K562 (cell line): Measurements from ENCODE around the gene NDUFS3. TPM values are rescaled to one million over a fixed set of nuclear protein-coding genes. Genes with fewer than 3 reads are reported as not detected.

Source experiments
- AFF4 ChIP-seq: sonication (generic); formaldehyde crosslinking; IDR thresholded peaks from 2 replicates; pipeline ENCODE4 v1.8.0; 2023; ENCODE audit warnings: mild to moderate bottlenecking, missing genetic modification reagents
- EHMT2 ChIP-seq: fragments of 450-650 bp; IDR thresholded peaks from 2 replicates; pipeline ENCODE4 v1.6.1; 2018; ENCODE audit warnings: antibody characterized with exemption
- IRF2 ChIP-seq: sonication (generic); formaldehyde crosslinking; IDR thresholded peaks from 2 replicates; pipeline ENCODE4 v1.8.1; 2022; ENCODE audit warnings: mild to moderate bottlenecking, missing genetic modification reagents
- JUND ChIP-seq, 2 experiments: IDR thresholded peaks; 2 replicates in 1 of 2; 3 replicates in 1 of 2; pipeline ENCODE4 v1.6.1; 2011; ENCODE audit warnings: borderline replicate concordance in 2 of 2, low read depth in 2 of 2, low read length in 2 of 2, improper control_type of control experiment in 1 of 2, missing biosample characterization in 1 of 2, missing genetic modification characterization in 1 of 2, missing genetic modification reagents in 1 of 2
- NR2C2 ChIP-seq, 2 experiments: fragments of 200-800 bp in 1 of 2; sonication (Bioruptor generic) in 1 of 2; sonication (generic) in 1 of 2; formaldehyde crosslinking in 1 of 2; IDR thresholded peaks; 2 replicates each; pipeline versions ENCODE4 v1.6.1 to v1.8.0; 2016 to 2022; ENCODE audit warnings: mild to moderate bottlenecking in 1 of 2, missing compliant biosample characterization in 1 of 2, missing genetic modification characterization in 1 of 2, missing genetic modification reagents in 1 of 2
- PREB ChIP-seq: sonication (generic); formaldehyde crosslinking; IDR thresholded peaks from 2 replicates; pipeline ENCODE4 v1.8.1; 2023; ENCODE audit warnings: mild to moderate bottlenecking, missing genetic modification reagents
- RCOR1 ChIP-seq, 2 experiments: IDR thresholded peaks; 2 replicates each; pipeline ENCODE4 v1.6.1; 2012; ENCODE audit warnings: low read depth in 2 of 2, low read length in 2 of 2, borderline replicate concordance in 1 of 2, improper control_type of control experiment in 1 of 2
- SMARCA5 ChIP-seq: fragments of 450-650 bp; IDR thresholded peaks from 2 replicates; pipeline ENCODE4 v1.6.1; 2016
- ZNF143 ChIP-seq: sonication (generic); formaldehyde crosslinking; IDR thresholded peaks from 2 replicates; pipeline ENCODE4 v1.9.0; 2022; ENCODE audit warnings: mild to moderate bottlenecking, missing genetic modification reagents
- ZNF644 ChIP-seq: fragments of 200-800 bp; sonication (Bioruptor generic); IDR thresholded peaks from 2 replicates; pipeline ENCODE4 v1.6.1; 2016; ENCODE audit warnings: low read depth, missing genetic modification characterization, missing compliant biosample characterization
- ZNF707 ChIP-seq: fragments of 250-450 bp; sonication (Bioruptor Pico); conservative IDR thresholded peaks from 2 replicates; pipeline ENCODE4 v1.8.0; 2022; ENCODE audit warnings: inconsistent platforms, mild to moderate bottlenecking, moderate library complexity
- polyA plus RNA-seq, 8 experiments: library from polyadenylated mRNA; depleted of rRNA in 4 of 8; stranded (reverse) in 5 of 8; unstranded in 3 of 8; fragments of >200 nt; fragmentation: Nextera tagmentation in 2 of 8; fragmentation: Illumina TruSeq in 1 of 8; extraction: Ambion mirVana in 2 of 8; extraction: Trizol in 1 of 8; gene quantifications; 2 replicates each; pipeline versions ENCODE4 v1.2.1 to v1.2.3, GENCODE V29; 2011 to 2014; ENCODE audit warnings: inconsistent platforms in 1 of 8, missing spikeins in 1 of 8
- total RNA-seq, 7 experiments: library from RNA; depleted of rRNA in 6 of 7; stranded (reverse); fragments of >200 nt in 6 of 7; fragmentation: Illumina TruSeq in 2 of 7; extraction: Trizol in 2 of 7; gene quantifications; 2 replicates each; pipeline versions ENCODE4 v1.2.1 to v1.2.3, GENCODE V29; 2011 to 2021; ENCODE audit warnings: low replicate concordance in 1 of 7
- TF ChIP-seq, protein P1 (sequence below): fragments of 450-650 bp; conservative IDR thresholded peaks from 2 replicates; pipeline ENCODE4 v1.6.1; 2016; ENCODE audit warnings: missing genetic modification characterization, low read depth, mild to moderate bottlenecking, control low read depth, missing compliant biosample characterization
- TF ChIP-seq, protein P2 (sequence below): fragments of 450-650 bp; formaldehyde crosslinking; IDR thresholded peaks from 2 replicates; pipeline ENCODE4 v1.4.0; 2020; ENCODE audit warnings: mild to moderate bottlenecking, moderate library complexity

The NDUFS3 gene
- total and polyA plus RNA-seq, 9 of the 15 experiments (the other 6 are each of a cell fraction or from before 2014, with no cell fraction given): 38.7 to 341 (median 194) TPM

DNA sequence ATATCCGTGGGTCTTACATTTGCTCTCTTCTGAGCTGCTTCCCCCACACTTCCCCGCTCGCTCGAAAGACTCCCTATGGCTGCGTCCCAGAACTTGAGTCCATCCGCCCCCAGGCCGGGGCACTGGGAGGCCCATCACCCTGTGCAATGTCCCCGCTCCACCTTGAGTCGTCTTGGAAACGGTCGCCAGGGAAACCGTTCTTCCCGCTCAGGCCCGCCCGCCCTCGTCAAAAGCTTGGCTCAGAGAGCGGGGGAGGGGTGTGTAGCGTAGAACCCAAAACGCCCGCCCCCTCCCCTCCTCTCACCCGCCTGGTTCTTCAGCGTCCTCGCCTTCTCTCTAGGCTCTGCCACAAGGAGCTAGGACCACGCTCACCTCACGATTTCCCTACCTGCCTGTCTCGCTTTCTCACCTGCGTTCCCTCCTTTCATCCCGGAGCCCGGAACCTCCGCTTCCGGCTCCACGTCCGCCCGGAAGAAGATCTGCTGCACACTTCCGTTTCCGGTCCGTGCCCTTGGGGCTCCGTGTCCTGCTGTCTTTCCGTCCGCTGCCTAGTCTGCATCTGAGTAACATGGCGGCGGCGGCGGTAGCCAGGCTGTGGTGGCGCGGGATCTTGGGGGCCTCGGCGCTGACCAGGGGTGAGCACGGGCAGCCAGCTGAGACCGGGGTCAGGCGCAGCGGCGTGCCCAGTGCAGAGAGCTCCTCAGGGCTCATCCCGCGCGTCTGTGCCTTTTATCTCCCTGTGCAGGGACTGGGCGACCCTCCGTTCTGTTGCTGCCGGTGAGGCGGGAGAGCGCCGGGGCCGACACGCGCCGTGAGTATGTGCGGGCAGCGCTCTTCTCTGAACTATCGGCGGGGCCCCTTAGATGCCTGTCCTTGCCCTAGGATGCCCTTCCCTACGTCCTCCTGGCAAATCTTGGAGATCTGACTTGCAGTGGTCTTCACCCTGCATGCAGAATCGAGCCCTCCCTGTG lies at the start of gene NDUFS3, which contains the start of gene KBTBD4 (continued):
- peak; percentile 58; the same call in 1 of the 2 replicates for TF ChIP-seq ZNF644 (tag)
- peak; percentile 98 for TF ChIP-seq AFF4 (CRISPR knock-in tag)
- TF ChIP-seq RCOR1 (IDR thresholded peaks at IDR 0.05; ENCODE audit: borderline replicate concordance in 1 of 2, low read depth in 2 of 2, low read length in 2 of 2): peak in 1 of 2 experiments; percentile 61; a peak in 3 of 4 replicates
- peak; percentile 90 for TF ChIP-seq PREB (CRISPR knock-in tag)
- TF ChIP-seq NR2C2 (CRISPR knock-in tag; IDR thresholded peaks at IDR 0.05): peak; percentile 79
- TF ChIP-seq NR2C2 (tag; IDR thresholded peaks at IDR 0.05): peak; percentile 91
- TF ChIP-seq EHMT2: peak; percentile 51
- TF ChIP-seq, protein P1, sequence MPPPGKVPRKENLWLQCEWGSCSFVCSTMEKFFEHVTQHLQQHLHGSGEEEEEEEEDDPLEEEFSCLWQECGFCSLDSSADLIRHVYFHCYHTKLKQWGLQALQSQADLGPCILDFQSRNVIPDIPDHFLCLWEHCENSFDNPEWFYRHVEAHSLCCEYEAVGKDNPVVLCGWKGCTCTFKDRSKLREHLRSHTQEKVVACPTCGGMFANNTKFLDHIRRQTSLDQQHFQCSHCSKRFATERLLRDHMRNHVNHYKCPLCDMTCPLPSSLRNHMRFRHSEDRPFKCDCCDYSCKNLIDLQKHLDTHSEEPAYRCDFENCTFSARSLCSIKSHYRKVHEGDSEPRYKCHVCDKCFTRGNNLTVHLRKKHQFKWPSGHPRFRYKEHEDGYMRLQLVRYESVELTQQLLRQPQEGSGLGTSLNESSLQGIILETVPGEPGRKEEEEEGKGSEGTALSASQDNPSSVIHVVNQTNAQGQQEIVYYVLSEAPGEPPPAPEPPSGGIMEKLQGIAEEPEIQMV: peak; percentile 84
- no peak for TF ChIP-seq ZNF707 (CRISPR knock-in tag)
- TF ChIP-seq, protein P2, sequence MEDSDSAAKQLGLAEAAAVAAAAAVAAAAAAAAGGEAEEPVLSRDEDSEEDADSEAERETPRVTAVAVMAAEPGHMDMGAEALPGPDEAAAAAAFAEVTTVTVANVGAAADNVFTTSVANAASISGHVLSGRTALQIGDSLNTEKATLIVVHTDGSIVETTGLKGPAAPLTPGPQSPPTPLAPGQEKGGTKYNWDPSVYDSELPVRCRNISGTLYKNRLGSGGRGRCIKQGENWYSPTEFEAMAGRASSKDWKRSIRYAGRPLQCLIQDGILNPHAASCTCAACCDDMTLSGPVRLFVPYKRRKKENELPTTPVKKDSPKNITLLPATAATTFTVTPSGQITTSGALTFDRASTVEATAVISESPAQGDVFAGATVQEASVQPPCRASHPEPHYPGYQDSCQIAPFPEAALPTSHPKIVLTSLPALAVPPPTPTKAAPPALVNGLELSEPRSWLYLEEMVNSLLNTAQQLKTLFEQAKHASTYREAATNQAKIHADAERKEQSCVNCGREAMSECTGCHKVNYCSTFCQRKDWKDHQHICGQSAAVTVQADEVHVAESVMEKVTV (CRISPR knock-in tag): no peak
- TF ChIP-seq IRF2 (CRISPR knock-in tag): no peak
- TF ChIP-seq JUND (IDR thresholded peaks at IDR 0.05; ENCODE audit: borderline replicate concordance, low read depth, low read length): peak; percentile 76
- TF ChIP-seq JUND (tag; IDR thresholded peaks at IDR 0.05; ENCODE audit: borderline replicate concordance, low read depth, low read length): peak; percentile 42; the same call in 1 of the 3 replicates
- peak; percentile 82 for TF ChIP-seq SMARCA5
- no peak for TF ChIP-seq ZNF143 (CRISPR knock-in tag)
